Measurements from ENCODE around the gene FNBP1. TPM values are rescaled to one million over a fixed set of nuclear protein-coding genes. Genes with fewer than 3 reads are reported as not detected.

FNBP1 gene
- total and polyA plus RNA-seq, 2 of the 8 experiments (the other 6 are each of a cell fraction or from before 2014, with no cell fraction given), result 7.2 to 40.9 TPM

- ChIA-PET POLR2A (ENCODE audit: partially characterized antibody) (interaction anchor here (1.2 kb wide), 1 partner anchor 10 kb away, joined by 5 read pairs; no protein-coding TSS in a partner anchor), CTCF (ENCODE audit: partially characterized antibody) (interaction anchor here (0.6 to 1.2 kb wide), 6 partner anchors 12 to 826 kb away, joined by 3 to 4 read pairs (median 3); no protein-coding TSS in a partner anchor)
- Histone ChIP-seq H4K5ac (ENCODE audit: insufficient read length, low read depth, low read length) (no peak overlapping the region), H3K4me2 (ENCODE audit: insufficient read depth in 1 of 2, low read depth in 2 of 2, low read length in 2 of 2) (no peak overlapping the region), H3K23ac (ENCODE audit: insufficient read length) (no peak overlapping the region), H3K9ac (replicated peaks in 1 of 4; ENCODE audit: extremely low read depth in 1 of 4, low read depth in 3 of 4, low read length in 3 of 4) (no peak overlapping the region), H2BK5ac (ENCODE audit: low read depth, low read length) (no peak overlapping the region), H3K27me3 (replicated peaks in 1 of 4; ENCODE audit: control insufficient read depth in 3 of 4, extremely low read depth in 1 of 4, insufficient read depth in 3 of 4, low read length in 3 of 4) (no peaks in the 10 kb centered on the region), H3K27ac (ENCODE audit: low read depth, low read length) (no peak overlapping the region), H3K18ac (ENCODE audit: extremely low read depth, low read length) (no peak overlapping the region), H2BK20ac (ENCODE audit: low read length) (no peak overlapping the region), H3K14ac (ENCODE audit: insufficient read length) (no peak overlapping the region), H3K4me3 (ENCODE audit: extremely low read depth in 1 of 4, insufficient read depth in 2 of 4, low read depth in 3 of 4, low read length in 4 of 4) (no peak overlapping the region), H3K9me3 (ENCODE audit: insufficient read depth in 2 of 2, low read depth in 1 of 2, low read length in 1 of 2) (no peaks in the 10 kb centered on the region), H3K23me2 (ENCODE audit: low read depth, low read length) (no peaks in the 10 kb centered on the region), H2BK15ac (ENCODE audit: low read length) (no peak overlapping the region), H3K79me2 (ENCODE audit: control insufficient read depth in 1 of 2, insufficient read depth in 2 of 2, low read length in 2 of 2) (peaks cover 3 to 30% of the 10 kb centered on the region in 2 experiments; a peak in 2 of 4 replicates), H2BK12ac (ENCODE audit: low read depth, low read length) (no peak overlapping the region), H3K4me1 (replicated peaks in 1 of 4; ENCODE audit: control insufficient read depth in 3 of 4, insufficient read depth in 4 of 4, low read length in 3 of 4) (no peaks in the 10 kb centered on the region), H2BK120ac (replicated peaks; ENCODE audit: low read depth, low read length) (no peak overlapping the region), H3K79me1 (ENCODE audit: low read depth, low read length) (no peaks in the 10 kb centered on the region; the same call in 1 of the 2 replicates), H2AFZ (ENCODE audit: low read length) (no peak overlapping the region), H4K20me1 (replicated peaks in 1 of 2; ENCODE audit: control insufficient read depth in 1 of 2, insufficient read depth in 2 of 2, low read length in 2 of 2) (peaks cover 0 to 8% of the 10 kb centered on the region in 2 experiments), H2AK5ac (ENCODE audit: low read depth, low read length) (no peak overlapping the region), H3K4ac (replicated peaks; ENCODE audit: insufficient read length, low read depth, low read length) (no peak overlapping the region), H4K8ac (ENCODE audit: extremely low read depth, insufficient read depth, low read length) (no peak overlapping the region), H4K91ac (replicated peaks; ENCODE audit: insufficient read length, low read length) (no peak overlapping the region), H3K36me3 (ENCODE audit: control insufficient read depth in 2 of 4, insufficient read depth in 4 of 4, low read length in 3 of 4) (no peaks in the 10 kb centered on the region), H3K56ac (replicated peaks; ENCODE audit: insufficient read length, low read depth, low read length) (no peak overlapping the region)
- WGBS, 2 experiments (ENCODE audit: extremely low coverage in 1 of 2, insufficient coverage in 1 of 2, insufficient read length in 1 of 2, insufficient replicate concordance in 2 of 2, low coverage in 1 of 2, low lambda C conversion rate in 2 of 2, missing lambda C conversion rate in 1 of 2), result 86% methylated on average over 2 of the region's 2 CpGs; no CpG with 5 or more reads in 1 of the 2 experiments
- no peak for DNase-seq (ENCODE audit: low read depth in 1 of 2, low spot score in 2 of 2)
- no peak for FAIRE-seq
- TF ChIP-seq PHF8 (conservative IDR thresholded peaks at IDR 0.05; ENCODE audit: low read depth, low read length), result no peak
- no peak for TF ChIP-seq SIX5 (IDR thresholded peaks at IDR 0.05; ENCODE audit: low read depth, low read length)
- TF ChIP-seq BRCA1 (IDR thresholded peaks at IDR 0.05; ENCODE audit: low read depth, low read length), result no peak
- no peak for TF ChIP-seq RBBP5 (IDR thresholded peaks at IDR 0.05; ENCODE audit: borderline replicate concordance, low read depth, low read length)
- no peak for TF ChIP-seq GTF2F1 (IDR thresholded peaks at IDR 0.05; ENCODE audit: borderline replicate concordance, low read depth, low read length)
- TF ChIP-seq E2F6 (IDR thresholded peaks at IDR 0.05), result no peak
- TF ChIP-seq SIRT6 (IDR thresholded peaks at IDR 0.05; ENCODE audit: low read length), result no peak
- TF ChIP-seq CTBP2 (IDR thresholded peaks at IDR 0.05; ENCODE audit: borderline replicate concordance, insufficient read depth, insufficient read length, low read length), result no peak
- no peak for TF ChIP-seq USF2 (IDR thresholded peaks at IDR 0.05; ENCODE audit: low read length)
- no peak for TF ChIP-seq TEAD4 (IDR thresholded peaks at IDR 0.05; ENCODE audit: low read depth, low read length)
- no peak for TF ChIP-seq RAD21 (IDR thresholded peaks at IDR 0.05 in 1 of 2, conservative IDR thresholded peaks at IDR 0.05 in 1 of 2; ENCODE audit: low read depth in 2 of 2, low read length in 2 of 2)
- TF ChIP-seq SRF (IDR thresholded peaks at IDR 0.05; ENCODE audit: low read depth, low read length), result no peak
These were observed 19.8 kb upstream of the FNBP1 start for GRCh38 chr9:130062750-130063149.
